CD14-positive monocyte (primary cell): ENCODE measurements around the gene OR4S2. TPM values are rescaled to one million over a fixed set of nuclear protein-coding genes. Genes with fewer than 3 reads are reported as not detected.

ENCODE experiments used
- DNase-seq, 3 donors: peaks; one replicate each; pipeline ENCODE4 v3.0.0-alpha.2; 2011 to 2022
- H2AFZ ChIP-seq: 2 replicates; pipeline ENCODE4 v1.6.0; 2012; ENCODE audit warnings: mild to moderate bottlenecking, low read depth, low read length, inconsistent platforms; ENCODE audit not compliant: insufficient read depth, poor library complexity, severe bottlenecking
- H3K27ac ChIP-seq, 2 donors: 1 replicate in 1 of 2; 2 replicates in 1 of 2; pipeline ENCODE4 v1.5.1; 2012 to 2013; ENCODE audit warnings: low read length in 2 of 2, control low read depth in 1 of 2, inconsistent platforms in 1 of 2, low read depth in 1 of 2, mild to moderate bottlenecking in 1 of 2
- H3K27me3 ChIP-seq, 2 donors: one replicate each; pipeline versions ENCODE4 v1.6.0 to v1.6.1; 2011 to 2013; ENCODE audit warnings: low read length in 2 of 2; ENCODE audit not compliant: control insufficient read depth in 2 of 2, insufficient read depth in 2 of 2
- H3K36me3 ChIP-seq, 2 donors: replicated peaks in 1 of 2; 1 replicate in 1 of 2; 2 replicates in 1 of 2; pipeline versions ENCODE4 v1.5.1 to v1.6.1; 2012 to 2013; ENCODE audit warnings: low read length in 2 of 2, control low read depth in 1 of 2, inconsistent platforms in 1 of 2, mild to moderate bottlenecking in 1 of 2; ENCODE audit not compliant: insufficient read depth in 2 of 2, control insufficient read depth in 1 of 2
- H3K4me1 ChIP-seq, 2 donors: 1 replicate in 1 of 2; 2 replicates in 1 of 2; pipeline versions ENCODE4 v1.5.1 to v1.6.1; 2012 to 2013; ENCODE audit warnings: low read length in 2 of 2, control low read depth in 1 of 2, inconsistent platforms in 1 of 2, mild to moderate bottlenecking in 1 of 2, moderate library complexity in 1 of 2; ENCODE audit not compliant: insufficient read depth in 2 of 2, control insufficient read depth in 1 of 2
- H3K4me2 ChIP-seq: replicated peaks from 2 replicates; pipeline ENCODE3; 2012; ENCODE audit warnings: low read length, moderate library complexity, mild to moderate bottlenecking; ENCODE audit not compliant: poor library complexity, severe bottlenecking; ENCODE audit errors: extremely low read depth
- H3K4me3 ChIP-seq, 3 experiments: fragments of 200-600 bp in 1 of 3; sonication (generic) in 1 of 3; replicated peaks in 1 of 3; 1 replicate in 2 of 3; 2 replicates in 1 of 3; pipeline ENCODE4 v1.5.1; 2011 to 2013; ENCODE audit warnings: low read length in 3 of 3, mild to moderate bottlenecking in 3 of 3, control low read depth in 2 of 3, low read depth in 2 of 3, inconsistent platforms in 1 of 3, moderate library complexity in 1 of 3
- H3K79me2 ChIP-seq: 2 replicates; pipeline ENCODE4 v1.6.0; 2012; ENCODE audit warnings: mild to moderate bottlenecking, control low read depth, inconsistent platforms, low read length, moderate library complexity; ENCODE audit not compliant: insufficient read depth
- H3K9ac ChIP-seq: 2 replicates; pipeline ENCODE4 v1.6.0; 2017; ENCODE audit warnings: low read length, mild to moderate bottlenecking; ENCODE audit not compliant: insufficient read depth, poor library complexity, severe bottlenecking
- H3K9me3 ChIP-seq, 2 donors: replicated peaks in 1 of 2; 1 replicate in 1 of 2; 2 replicates in 1 of 2; pipeline versions ENCODE4 v1.5.1 to v1.6.1; 2012 to 2013; ENCODE audit warnings: low read length in 2 of 2, control low read depth in 1 of 2; ENCODE audit not compliant: control insufficient read depth in 1 of 2, insufficient read depth in 1 of 2
- H4K20me1 ChIP-seq: 2 replicates; pipeline ENCODE4 v1.6.0; 2012; ENCODE audit warnings: mild to moderate bottlenecking, low read length, control low read depth, moderate library complexity; ENCODE audit not compliant: insufficient read depth
- H3K27ac Mint-ChIP-seq, 7 donors: one replicate each; pipeline ENCODE4 v1.8.0; 2020; ENCODE audit warnings: mild to moderate bottlenecking in 7 of 7, mixed read lengths in 7 of 7, moderate library complexity in 6 of 7, inconsistent platforms in 2 of 7
- H3K27me3 Mint-ChIP-seq, 3 donors: one replicate each; pipeline ENCODE4 v1.8.0; 2021 to 2022; ENCODE audit warnings: low read depth in 3 of 3, mild to moderate bottlenecking in 3 of 3, mixed read lengths in 3 of 3, moderate library complexity in 3 of 3, inconsistent platforms in 1 of 3
- H3K36me3 Mint-ChIP-seq, 2 donors: one replicate each; pipeline ENCODE4 v1.8.0; 2020; ENCODE audit warnings: mixed read lengths in 2 of 2, inconsistent platforms in 1 of 2, mild to moderate bottlenecking in 1 of 2
- H3K4me1 Mint-ChIP-seq: one replicate; pipeline ENCODE4 v1.8.0; 2020; ENCODE audit warnings: mild to moderate bottlenecking, mixed read lengths
- H3K4me3 Mint-ChIP-seq, 2 donors: one replicate each; pipeline ENCODE4 v1.8.0; 2020; ENCODE audit warnings: mild to moderate bottlenecking in 2 of 2, mixed read lengths in 2 of 2, moderate library complexity in 1 of 2
- H3K9me3 Mint-ChIP-seq, 7 donors: one replicate each; pipeline ENCODE4 v1.8.0; 2020 to 2022; ENCODE audit warnings: mixed read lengths in 7 of 7, mild to moderate bottlenecking in 6 of 7, moderate library complexity in 6 of 7, inconsistent platforms in 2 of 7
- CTCF ChIP-seq: fragments of 200-600 bp; IDR thresholded peaks from one replicate; pipeline ENCODE4 v1.8.0; 2022; ENCODE audit warnings: antibody characterized with exemption, mild to moderate bottlenecking
- WGBS: methylation state at CpG from one replicate; pipeline ENCODE4 v1.1.5; 2013; ENCODE audit warnings: missing lambda C conversion rate; ENCODE audit not compliant: insufficient coverage; 5-methylcytosine and 5-hydroxymethylcytosine counted together
- intact Hi-C, 2 donors: fragments of 100-400 bp; cut with micrococcal nuclease; formaldehyde crosslinking; loops; one replicate each; pipeline versions ENCODE4 v1.15.0 to v1.15.1; 2023
- polyA plus RNA-seq, 3 donors: library from polyadenylated mRNA; depleted of rRNA in 1 of 3; unstranded in 2 of 3; stranded (reverse) in 1 of 3; fragments of 300-500 nt in 2 of 3; fragments of >200 nt in 1 of 3; fragmentation: Illumina TruSeq in 2 of 3; gene quantifications; 1 replicate in 2 of 3; 2 replicates in 1 of 3; pipeline ENCODE4 v1.2.3, GENCODE V29; 2012 to 2021

Gene OR4S2
- polyA plus RNA-seq, 3 donors, result not detected

- Histone ChIP-seq H2AFZ (no peak within 1 kb of the TSS), H3K27me3 (no peaks in the 10 kb centered on the region), H3K36me3 (no peaks in the 10 kb centered on the region), H3K9me3 (peaks cover 13 to 16% of the 10 kb centered on the region in 2 donors), H3K4me3 (no peak within 1 kb of the TSS), H3K9ac (no peak within 1 kb of the TSS), H3K4me1 (no peaks in the 10 kb centered on the region), H3K27ac (no peak within 1 kb of the TSS), H3K79me2 (no peaks in the 10 kb centered on the region), H3K4me2 (no peak within 1 kb of the TSS), H4K20me1 (no peaks in the 10 kb centered on the region)
- peaks cover 0 to 10% (median 6%) of the 10 kb centered on the region in 7 donors for H3K9me3 Mint-ChIP-seq
- TF ChIP-seq CTCF, result no peak
- no CpG with 5 or more reads among the region's 1 CpG for WGBS
- no peak within 1 kb of the TSS for H3K4me3 Mint-ChIP-seq
- no peaks in the 10 kb centered on the region for H3K27me3 Mint-ChIP-seq
- peak within 1 kb of the TSS in 1 of 7 donors; percentile 50 for H3K27ac Mint-ChIP-seq
- H3K36me3 Mint-ChIP-seq, result no peaks in the 10 kb centered on the region
- H3K4me1 Mint-ChIP-seq, result no peaks in the 10 kb centered on the region
- no peak for DNase-seq
- intact Hi-C loops, result no loop called here
Observed at GRCh38 chr11:55661901-55662300, 13.8 kb downstream of the OR4S2 start, which contains the start of gene OR4C6. TSS of gene OR4C6 (plus strand) at chr11:55662201. CDS start at chr11:55665167, 2,966 bp downstream.

GRCh38 chr11:55669376-55669775 is 21.2 kb downstream of the OR4S2 start:
- no peak overlapping the region for H3K4me3 Mint-ChIP-seq
- no CpG with 5 or more reads among the region's 2 CpGs for WGBS
- H3K4me2 ChIP-seq, result no peak overlapping the region
- no peaks in the 10 kb centered on the region for H3K36me3 ChIP-seq
- H4K20me1 ChIP-seq, result no peaks in the 10 kb centered on the region
- H3K27me3 ChIP-seq, result no peaks in the 10 kb centered on the region
- H2AFZ ChIP-seq, result no peak overlapping the region
- H3K9ac ChIP-seq, result no peak overlapping the region
- H3K4me1 ChIP-seq, result no peaks in the 10 kb centered on the region
- no peaks in the 10 kb centered on the region for H3K79me2 ChIP-seq
- no peak for TF ChIP-seq CTCF
- no peak overlapping the region for H3K27ac ChIP-seq
- H3K27ac Mint-ChIP-seq, result no peak overlapping the region
- no peaks in the 10 kb centered on the region for H3K36me3 Mint-ChIP-seq
- no peaks in the 10 kb centered on the region for H3K4me1 Mint-ChIP-seq
- DNase-seq, result no peak
- intact Hi-C loops, result no loop called here
- H3K27me3 Mint-ChIP-seq, result no peaks in the 10 kb centered on the region
- H3K4me3 ChIP-seq, result no peak overlapping the region
- H3K9me3 Mint-ChIP-seq, result peaks cover 0 to 11% (median 3%) of the 10 kb centered on the region in 7 donors
- H3K9me3 ChIP-seq, result peaks cover 10 to 13% of the 10 kb centered on the region in 2 donors
